NCI-H510A (cell line): ENCODE data around the gene LTBP2.

ENCODE experiments used
- DNase-seq: peaks from one replicate; lab custom pipeline; 2025; lab: John Stamatoyannopoulos, UW

The LTBP2 gene

DNA sequence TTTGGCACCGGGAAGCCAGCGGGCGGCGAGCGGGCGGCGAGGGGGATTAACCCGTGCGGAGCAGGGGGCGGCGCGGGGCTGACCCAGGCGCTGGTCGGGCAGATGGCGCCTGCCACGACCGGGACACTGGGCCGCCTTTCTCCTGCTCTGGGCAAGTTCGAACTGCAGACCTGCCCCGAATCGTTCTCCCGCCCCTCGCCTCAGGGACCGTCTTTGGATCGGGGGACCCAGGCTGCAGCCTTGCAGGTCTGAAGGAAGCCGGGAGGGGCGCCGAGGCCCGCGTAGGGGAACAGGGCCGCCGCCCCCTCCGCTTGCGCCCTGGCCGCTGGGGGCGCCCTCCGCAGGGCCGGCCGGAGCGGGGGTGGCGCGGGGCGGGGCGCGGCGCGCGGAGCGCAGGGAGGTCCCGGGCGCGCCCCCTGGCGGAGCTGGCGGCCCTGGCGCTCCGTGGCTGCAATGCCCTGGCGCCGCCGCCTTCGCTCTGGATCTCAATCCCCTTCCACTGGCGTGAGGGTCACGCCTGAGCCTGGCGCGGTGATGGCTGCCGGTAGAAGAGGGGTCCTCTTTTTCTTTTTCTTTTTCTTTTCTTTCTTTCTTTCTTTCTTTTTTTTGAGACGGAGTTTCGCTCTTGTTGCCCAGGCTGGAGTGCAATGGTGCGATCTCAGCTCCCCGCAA, 449 bp upstream of the LTBP2 start:
- DNase-seq, result peak; percentile 65

DNA sequence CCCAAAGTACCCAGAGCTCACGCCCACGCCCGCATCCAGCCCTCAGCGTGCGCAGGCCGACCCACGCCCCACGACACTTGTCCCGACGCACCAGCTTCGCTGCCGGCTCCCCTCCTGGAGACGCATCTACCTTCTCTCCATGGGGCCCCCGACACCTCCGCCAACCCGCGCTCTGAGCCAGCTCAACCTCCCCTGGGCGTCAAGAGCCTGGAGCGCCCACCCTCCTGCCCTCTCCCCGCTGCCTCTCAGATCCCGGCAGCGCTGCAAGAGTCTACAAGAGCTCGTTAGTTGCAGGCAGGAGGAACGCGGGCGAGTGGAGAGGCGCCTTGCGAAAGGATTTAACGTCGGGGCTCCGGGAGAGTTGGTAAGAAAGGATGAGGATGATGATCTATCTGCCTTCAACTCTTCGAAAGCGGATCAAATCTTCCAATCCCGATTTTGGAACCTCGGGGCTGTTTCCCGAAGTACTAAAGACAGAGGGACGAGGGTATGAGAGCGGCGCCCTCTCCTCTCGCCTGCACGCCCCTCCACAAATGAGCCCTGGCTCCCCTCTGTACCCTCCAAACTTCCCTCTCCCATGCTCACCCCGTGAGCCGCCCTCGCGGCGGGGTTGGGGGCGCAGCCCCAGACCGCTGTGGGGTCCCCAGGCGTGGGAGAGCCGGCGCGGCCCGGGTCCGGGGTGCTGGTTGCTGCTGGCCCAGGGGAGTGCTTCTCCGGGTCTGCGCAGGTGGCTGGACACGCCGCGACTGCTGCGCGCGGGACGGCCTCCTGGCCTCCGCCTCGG, 979 bp downstream of the LTBP2 start:
- no peak for DNase-seq

DNA sequence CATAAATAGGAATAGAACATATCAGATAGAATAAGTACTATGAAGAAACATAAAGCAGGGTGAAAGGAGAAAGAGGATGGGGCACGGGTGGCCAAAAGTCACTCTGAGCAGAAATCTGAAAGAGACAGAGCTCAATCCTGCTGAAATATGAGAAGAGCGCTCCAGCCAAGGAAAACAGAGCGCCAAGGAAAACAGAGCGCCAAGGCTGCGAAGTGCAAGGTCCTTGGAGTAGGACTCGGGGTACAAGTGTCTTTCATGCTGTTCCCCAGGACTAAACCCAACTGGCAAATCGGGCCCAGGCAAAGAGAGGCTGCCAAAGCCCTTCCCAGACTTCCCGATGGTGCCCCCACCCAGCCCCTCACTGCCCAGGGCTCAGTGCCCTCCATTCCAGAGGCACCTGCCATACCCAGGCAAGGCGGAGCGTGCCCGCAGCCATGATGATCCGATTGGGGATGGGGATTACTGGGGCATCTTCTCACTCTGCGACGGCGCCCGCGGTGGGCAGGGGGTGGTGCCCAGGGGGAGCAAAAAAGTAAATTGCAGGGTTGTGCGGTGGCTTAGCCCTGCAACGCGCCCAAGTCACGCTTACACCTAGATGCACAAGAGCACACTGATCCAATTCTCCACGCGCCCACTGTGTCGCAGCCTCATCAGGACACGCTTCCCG, 1.7 kb downstream of the LTBP2 start:
- DNase-seq, result no peak

DNA sequence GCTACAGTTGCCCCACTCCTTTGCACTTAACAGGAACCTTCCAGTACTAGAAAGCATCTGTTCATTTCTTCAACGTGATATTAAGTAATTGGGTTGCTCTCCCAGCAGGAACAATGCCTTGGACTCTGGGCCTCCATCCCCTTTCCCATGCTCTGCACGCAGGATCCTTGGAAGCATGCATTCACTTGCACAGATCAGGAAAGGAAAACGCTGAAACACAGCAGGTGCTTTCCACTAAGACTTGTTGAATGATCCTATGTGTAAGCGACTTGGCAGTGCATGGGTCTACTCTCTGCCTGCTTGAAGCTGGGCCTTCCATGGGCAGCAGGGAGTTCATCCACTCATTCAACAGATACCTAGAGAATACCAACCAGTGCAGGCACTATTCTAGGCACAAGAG, 2.3 kb downstream of the LTBP2 start:
- no peak for DNase-seq

DNA sequence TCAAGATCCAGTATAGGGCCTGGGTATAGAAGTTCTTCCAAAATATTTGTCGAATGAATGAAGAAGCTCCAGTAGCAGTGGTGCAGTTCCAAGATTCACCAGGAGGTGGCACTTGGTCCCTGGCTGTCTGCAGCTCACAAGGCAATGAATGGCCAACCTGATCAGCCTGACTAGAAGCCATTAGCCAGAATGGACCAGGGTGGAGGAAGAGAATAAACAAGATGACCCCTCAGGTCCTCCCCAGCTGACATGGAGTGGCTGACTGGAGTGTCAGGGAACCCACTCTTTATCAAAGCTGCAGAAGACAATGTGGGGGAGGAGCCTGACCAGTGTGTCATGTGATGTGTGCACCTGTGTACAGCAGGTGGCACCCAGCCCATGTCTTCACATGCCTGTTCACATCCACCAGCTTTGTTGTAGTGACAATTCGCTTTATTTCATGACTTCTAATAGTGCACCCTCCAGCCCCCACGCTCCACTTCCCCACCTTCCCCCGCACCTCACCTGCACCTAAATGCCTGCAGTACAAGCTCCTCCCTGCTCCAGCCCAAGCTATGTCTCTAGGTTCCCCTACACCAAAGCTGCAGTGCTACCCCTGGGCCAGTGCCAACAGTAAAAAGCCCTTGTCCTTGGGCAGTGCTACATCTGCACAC, 3.0 kb downstream of the LTBP2 start:
- peak; percentile 76 for DNase-seq

DNA sequence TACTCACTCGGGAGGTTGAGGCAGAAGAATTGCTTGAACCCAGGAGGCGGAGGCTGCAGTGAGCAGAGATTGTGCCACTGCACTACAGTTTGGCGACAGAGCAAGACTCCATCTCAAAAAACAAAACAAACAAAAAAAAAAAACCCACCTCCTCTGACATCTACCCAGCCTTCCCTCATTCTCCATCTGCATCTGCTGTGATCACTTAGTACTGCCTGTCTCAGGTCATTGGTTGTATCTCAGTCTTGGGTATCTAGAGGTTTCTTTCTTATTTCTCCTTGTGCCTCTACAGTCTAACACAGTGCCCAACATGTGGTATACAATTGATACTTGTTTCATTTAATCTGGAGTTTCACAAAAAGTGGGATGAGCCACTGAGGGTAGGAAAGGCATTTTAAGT, 5.3 kb downstream of the LTBP2 start:
- DNase-seq, result no peak

DNA sequence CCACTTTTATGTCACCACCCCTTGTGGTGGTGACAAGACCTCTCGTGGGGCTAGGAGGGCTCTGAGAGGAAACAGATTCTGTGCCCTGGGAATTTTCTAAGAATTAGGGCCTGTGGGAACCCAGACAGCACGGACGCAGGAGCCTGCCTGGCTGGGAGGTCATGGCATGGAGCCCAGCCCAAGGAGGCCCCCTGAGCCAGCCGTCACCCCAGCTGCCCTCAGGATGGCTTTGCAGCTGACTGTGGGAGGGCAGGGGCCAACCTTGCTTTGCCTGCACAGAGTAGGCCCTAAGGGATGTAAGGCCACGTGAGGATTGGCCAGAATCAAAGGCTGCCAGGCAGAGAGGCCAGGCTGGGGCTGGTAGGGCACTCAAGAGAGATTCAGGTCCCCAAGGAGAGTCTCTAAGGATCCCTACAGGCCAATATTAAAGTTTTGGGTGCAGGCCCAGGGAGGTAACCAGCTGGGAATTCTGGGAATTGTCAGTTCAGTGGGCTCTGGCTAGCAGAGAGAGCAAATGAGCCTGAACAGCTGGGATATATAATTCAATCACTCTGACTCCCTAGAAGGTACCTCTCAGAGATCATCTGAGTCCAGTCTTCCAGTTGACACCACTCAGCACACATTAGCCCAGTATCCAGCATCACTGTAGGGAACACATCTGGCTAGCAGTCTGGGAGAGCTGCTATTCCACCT, 6.4 kb downstream of the LTBP2 start:
- no peak for DNase-seq

DNA sequence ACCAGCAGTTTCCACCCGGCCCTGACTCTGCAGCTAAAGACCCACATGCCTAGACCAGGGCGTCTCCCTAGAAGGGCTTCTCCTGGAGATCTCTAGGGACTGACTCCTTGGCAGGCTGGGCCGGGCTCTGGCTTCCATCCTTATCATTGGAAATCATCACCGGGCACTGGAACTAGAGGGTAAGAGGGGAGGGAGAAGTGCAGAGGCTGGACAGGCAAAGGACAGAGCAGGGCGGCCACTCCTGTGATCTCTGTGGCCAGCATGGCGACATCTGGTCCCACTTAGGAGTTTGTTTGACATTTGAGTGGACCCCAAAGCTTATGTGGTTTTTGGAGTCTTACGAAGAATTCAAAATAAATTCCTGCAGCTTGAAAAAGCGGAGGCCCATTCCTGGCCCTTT, 7.1 kb downstream of the LTBP2 start:
- no peak for DNase-seq

DNA sequence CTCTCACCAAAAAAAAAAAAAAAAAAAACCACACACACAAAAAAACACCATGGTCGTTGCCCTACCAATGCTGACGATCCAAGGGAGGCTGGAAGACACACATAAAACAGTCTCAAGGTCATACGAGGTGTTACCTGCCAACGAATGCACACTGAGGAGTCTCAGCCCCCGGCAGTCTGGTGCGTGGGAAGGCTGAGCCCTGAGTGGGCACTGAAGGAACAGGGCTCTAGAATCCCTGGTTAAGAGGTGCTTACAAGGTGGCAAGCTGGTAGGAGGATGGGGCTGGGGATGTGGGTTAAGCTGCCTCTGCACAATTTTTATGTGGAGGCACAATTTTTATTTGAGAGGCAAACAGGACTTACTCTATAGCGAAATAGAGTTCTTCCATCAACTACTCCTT, 7.9 kb downstream of the LTBP2 start:
- DNase-seq, result no peak

DNA sequence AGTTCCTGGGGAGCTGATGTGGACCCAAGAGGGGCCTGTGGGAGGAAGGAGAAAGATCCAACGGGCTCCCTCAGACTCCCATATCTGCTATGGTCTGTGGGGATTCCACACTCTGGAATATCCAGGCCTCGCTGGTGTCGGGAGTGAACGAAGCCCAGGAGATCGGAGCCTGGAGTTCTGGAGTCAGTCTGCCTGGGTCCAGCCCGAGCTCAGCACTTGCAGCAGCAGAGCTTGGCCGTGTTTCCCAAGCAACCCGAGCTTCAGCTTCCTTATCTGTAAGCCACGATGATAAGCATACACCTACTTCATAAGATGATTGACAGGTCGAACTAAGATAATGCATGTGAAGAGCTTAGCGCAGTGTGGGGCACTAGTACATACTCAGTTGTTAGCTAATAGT, 10.1 kb downstream of the LTBP2 start:
- no peak for DNase-seq

DNA sequence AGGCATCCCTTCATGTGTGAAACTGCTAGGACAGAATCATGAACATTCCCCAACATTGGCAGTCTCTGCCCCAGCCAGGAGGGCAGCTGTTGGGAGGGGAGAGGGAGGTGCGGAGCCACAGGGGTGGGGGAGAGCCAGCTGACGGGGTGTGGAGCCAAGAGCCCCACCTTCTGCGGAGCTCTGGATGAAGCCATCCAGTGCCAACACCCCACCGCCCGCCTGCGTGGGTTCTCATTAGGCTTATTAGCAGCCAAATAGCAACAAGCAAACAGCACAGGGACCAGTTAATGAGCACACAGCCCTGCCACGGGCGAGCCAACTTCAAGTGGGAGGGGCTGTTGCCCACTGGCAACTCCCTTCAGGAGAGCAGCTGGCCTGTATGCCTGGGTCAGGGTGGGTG, 12.1 kb downstream of the LTBP2 start:
- DNase-seq, result no peak

DNA sequence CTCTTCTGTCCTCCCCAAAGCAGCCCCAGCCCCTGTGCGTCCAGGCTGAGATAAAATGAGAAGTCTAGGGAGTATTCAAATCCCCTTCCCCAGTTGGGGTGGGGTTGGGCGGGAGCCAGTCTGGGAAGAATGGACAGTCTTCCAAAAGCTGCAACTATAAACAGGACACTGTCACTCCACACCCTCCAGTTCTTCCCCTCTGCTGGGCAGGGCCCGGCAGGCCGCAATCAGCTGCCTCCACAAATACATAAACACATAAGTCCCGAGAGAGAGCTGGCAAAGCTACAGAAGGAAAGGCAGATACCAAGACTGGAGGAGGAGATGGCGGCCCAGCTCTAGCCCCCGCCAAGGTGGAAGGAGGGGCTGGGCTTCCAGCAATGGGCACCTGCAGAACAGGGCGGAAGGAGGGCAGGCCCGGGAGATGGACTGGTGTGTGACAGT, 12.7 kb downstream of the LTBP2 start:
- no peak for DNase-seq

DNA sequence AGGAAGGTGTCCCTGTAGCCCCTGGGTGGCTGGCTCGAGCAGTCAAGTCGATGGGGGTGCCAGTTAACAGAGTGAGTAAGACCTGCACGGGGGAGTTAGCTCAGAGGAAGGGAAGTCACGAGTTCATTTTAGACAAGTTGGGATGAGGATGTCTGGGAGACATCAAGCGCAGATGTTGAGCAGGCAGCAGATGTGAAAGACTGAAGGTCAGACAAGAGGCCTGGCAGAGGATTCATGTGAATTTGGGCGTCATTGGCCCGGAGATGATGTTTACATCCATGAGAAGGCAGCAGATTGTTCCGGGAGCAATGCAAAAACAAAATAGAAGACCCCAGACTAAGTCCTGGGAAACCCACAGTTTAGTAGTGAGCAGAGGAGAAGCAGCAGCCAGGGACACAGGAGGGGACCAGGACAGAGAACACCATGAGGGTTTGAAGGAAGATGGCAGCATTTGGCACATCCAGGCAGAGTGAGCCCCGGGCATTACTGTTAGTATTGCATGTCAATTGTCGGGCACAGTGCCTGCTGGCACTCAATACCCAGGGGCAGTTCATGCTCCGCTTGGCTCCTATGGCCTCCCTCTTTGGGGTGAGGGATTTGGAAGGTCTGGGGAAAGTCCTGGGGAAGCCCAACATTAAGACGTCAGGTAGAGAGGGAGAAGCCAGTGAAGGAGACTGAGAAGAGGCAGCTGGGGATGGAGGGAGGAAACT, 15.1 kb downstream of the LTBP2 start:
- no peak for DNase-seq

DNA sequence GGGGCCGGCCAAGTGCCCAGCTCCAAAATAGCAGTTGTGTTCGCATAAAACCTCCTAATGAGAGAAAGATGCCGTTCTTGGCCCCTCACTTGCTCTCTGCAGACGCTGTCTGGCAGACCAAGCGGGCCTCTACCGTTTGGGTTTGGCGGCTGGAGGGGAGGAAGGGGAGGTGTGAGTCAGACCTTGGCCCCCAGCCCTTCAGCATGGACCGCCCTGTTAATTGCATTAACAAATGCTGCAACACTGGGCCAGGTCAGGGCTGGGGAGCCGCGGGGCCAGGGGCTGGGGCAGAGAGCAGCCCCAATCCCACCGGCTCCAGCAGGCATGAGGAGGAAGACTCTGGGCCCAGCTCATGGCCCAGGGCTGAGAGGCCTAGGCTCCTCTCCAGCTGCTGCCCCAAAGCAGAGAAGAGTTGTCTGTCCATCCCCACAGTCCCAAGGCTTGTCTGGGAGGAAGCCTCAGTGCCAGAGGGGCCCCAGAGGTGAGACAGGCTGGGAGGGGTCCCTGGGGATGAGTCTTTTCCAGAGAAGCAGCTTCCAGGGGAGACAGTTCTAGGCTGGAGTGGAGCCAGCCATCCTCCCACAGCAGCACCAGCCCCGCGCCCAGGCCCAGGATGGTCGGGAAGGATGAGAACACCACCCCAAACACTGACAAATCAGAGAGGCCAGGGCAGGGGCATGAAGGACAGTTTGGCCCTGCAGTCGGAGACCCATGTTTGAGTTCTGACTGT, 16.9 kb downstream of the LTBP2 start:
- no peak for DNase-seq

DNA sequence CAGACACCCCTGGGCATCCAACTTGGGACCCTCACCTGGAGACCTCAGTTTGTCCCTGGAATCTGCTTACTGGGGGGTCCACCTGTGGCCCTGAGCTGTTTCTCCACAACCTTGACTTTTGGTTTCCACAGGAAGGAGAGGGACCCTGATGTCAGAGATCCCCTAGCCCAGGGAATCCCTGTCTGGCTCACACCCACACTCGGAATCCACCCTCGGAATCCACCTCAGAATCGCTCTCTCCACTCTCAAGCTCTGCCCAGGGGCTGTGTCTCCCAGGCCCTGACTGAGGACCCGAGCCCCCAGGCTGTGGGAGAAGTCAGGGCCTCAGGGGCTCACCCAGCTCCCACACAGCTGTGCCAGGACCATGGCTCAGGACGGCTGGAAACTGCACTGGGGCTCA, 17.4 kb downstream of the LTBP2 start:
- DNase-seq, result no peak

DNA sequence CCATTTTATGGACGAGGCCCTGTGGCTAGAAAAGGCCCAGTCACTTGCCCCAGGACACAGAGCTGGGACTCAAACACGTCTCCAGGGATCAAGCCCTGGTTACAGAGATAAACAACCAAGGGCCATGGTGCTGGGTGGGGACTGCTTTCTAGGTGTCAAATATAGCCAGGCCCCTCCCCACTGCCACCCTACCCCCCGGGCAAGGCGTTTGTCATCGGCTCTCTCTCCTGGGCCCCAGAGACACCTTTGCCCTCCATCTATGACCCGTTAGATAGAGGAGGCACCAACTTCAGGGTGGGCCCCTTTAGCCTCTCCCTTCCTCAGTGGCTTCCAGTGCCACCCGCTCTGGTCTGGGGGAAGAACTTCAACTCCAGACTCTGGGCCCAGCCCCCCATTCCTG, 18.0 kb downstream of the LTBP2 start:
- DNase-seq, result no peak

DNA sequence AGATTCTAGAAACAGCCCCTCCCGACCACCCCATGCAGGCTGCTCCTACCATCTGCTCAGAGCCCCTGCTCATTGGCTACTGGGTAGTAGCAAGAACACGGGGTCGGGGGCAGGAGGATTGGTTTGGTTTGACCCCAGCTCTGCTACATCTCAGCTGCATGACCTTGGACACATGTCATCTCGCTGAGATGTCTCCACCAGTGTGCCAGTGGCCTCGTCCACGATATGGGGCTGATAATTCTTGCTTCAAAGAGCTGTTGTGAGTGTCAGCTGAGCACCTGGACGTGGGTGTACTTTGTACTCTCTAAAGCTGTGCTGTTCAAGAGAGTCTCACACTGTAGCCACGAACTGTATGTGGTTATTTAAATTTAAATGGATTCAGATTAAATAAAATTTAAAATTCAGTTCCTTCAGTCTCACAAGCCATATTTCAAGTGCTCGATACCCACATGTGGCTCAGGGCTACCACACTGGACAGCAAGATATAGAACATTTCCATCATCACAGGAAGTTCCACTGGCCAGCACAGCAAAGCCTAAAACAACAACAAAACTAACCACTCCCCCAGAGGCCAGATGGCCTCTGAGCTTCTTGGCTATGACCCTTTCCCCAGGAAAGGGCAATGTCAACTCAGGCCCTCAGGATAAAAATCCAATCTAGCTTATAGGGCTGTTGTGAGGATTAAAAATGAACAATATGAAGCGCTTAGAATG, 18.6 kb downstream of the LTBP2 start:
- no peak for DNase-seq

DNA sequence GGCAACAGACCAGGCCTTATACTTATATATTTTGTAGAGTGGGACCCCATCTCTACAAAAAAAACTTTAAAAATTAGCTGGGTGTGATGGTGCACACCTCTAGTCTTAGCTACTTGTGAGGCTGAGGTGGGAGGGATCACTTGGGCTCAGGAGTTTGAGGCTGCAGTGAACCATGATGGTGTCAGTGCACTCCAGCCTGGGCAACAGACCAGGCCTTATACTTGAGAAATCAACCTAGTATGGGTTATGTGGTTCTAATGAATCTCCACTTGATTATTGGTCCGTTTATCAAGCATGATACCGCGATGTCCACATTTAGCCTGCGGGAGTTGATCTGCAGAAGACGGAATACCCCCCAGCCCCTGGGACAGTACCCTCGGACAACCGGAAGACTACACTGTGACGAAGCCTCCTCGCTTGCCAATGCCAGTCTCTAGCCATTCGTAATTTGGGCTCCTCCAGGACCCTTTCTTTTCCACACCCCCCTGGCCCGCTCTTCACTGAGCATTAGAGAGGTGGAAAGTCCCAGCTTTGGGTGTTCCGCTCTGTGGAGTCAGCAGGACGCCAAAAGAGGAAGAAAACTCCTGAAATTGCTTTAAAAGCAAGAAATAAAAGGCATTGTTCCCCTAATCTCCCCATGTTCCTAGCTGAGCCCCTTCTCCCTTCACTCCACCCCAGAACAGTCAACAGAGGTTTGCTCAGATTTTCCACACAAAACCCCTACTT, 19.4 kb downstream of the LTBP2 start:
- DNase-seq, result no peak

DNA sequence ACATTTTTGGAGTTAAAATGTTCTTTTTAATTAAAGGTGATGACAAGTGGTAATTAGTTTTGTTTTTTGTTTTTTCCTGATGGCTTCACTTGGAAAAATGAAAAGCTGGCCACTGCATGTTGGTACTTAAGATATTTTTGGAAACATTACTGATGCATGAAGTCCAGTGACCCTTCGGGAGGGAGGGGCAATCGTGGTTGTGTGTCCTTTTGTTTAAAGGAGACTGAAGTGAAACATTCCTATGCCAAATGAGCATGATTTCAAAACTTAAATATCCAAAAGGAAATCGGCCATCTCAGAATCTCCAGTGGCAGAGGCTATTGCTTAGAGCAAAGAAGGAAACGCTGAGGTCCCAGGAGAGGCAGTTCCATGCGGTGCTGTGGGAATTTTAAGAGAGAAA, 20.1 kb downstream of the LTBP2 start:
- DNase-seq, result no peak
